HepG2 (cell line): ENCODE results near the gene ATP5F1E. TPM values are rescaled to one million over a fixed set of nuclear protein-coding genes. Genes with fewer than 3 reads are reported as not detected.

ENCODE experiments used
- ARID4A ChIP-seq: sonication (generic); formaldehyde crosslinking; IDR thresholded peaks from 2 replicates; pipeline ENCODE4 v1.5.0; 2020; ENCODE audit warnings: mild to moderate bottlenecking, missing genetic modification reagents, borderline replicate concordance
- ELF4 ChIP-seq: sonication (generic); formaldehyde crosslinking; IDR thresholded peaks from 2 replicates; pipeline ENCODE4 v1.5.0; 2020; ENCODE audit warnings: missing genetic modification reagents, mild to moderate bottlenecking, moderate library complexity, borderline replicate concordance
- FIP1L1 ChIP-seq: fragments of 200-400 bp; formaldehyde crosslinking; IDR thresholded peaks from 2 replicates; pipeline ENCODE4 v1.6.1; 2018; ENCODE audit warnings: low read depth, mild to moderate bottlenecking, low read length, moderate library complexity, borderline replicate concordance; ENCODE audit not compliant: insufficient read depth
- FLYWCH1 ChIP-seq: sonication (generic); formaldehyde crosslinking; IDR thresholded peaks from 2 replicates; pipeline ENCODE4 v1.8.1; 2023; ENCODE audit warnings: mild to moderate bottlenecking, missing genetic modification reagents
- KLF13 ChIP-seq: sonication (generic); formaldehyde crosslinking; IDR thresholded peaks from 2 replicates; pipeline ENCODE4 v1.4.0; 2020; ENCODE audit warnings: mild to moderate bottlenecking, missing genetic modification reagents
- SMAD3 ChIP-seq: sonication (generic); formaldehyde crosslinking; IDR thresholded peaks from 2 replicates; pipeline ENCODE4 v1.4.0; 2020; ENCODE audit warnings: missing genetic modification reagents
- ZBTB10 ChIP-seq: sonication (generic); formaldehyde crosslinking; IDR thresholded peaks from 2 replicates; pipeline ENCODE4 v1.4.0; 2020; ENCODE audit warnings: missing genetic modification reagents, borderline replicate concordance
- ZNF33B ChIP-seq: sonication (generic); formaldehyde crosslinking; IDR thresholded peaks from 2 replicates; pipeline ENCODE4 v1.5.1; 2020; ENCODE audit warnings: mild to moderate bottlenecking, missing genetic modification reagents
- ZNF513 ChIP-seq: sonication (generic); formaldehyde crosslinking; conservative IDR thresholded peaks from 2 replicates; pipeline ENCODE4 v1.5.0; 2020; ENCODE audit warnings: missing genetic modification reagents
- ZNF546 ChIP-seq: sonication (generic); formaldehyde crosslinking; conservative IDR thresholded peaks from 2 replicates; pipeline ENCODE4 v1.8.1; 2023; ENCODE audit warnings: mild to moderate bottlenecking, missing genetic modification reagents
- ZNF841 ChIP-seq: sonication (generic); formaldehyde crosslinking; IDR thresholded peaks from 2 replicates; pipeline ENCODE4 v1.8.1; 2023; ENCODE audit warnings: missing genetic modification reagents, borderline replicate concordance
- polyA plus RNA-seq, 8 experiments: library from polyadenylated mRNA; depleted of rRNA in 3 of 8; stranded (reverse) in 7 of 8; unstranded in 1 of 8; fragments of >200 nt; fragmentation: Illumina TruSeq in 4 of 8; extraction: Trizol in 4 of 8; gene quantifications; 2 replicates each; pipeline versions ENCODE4 v1.2.1 to v1.2.3, GENCODE V29; 2011 to 2016; ENCODE audit warnings: low read depth in 4 of 8, missing spikeins in 1 of 8, mixed read lengths in 1 of 8; ENCODE audit not compliant: insufficient read depth in 1 of 8
- total RNA-seq, 5 experiments: library from RNA; depleted of rRNA; stranded (reverse); fragments of >200 nt; fragmentation: Illumina TruSeq; extraction: Trizol; gene quantifications; 2 replicates each; pipeline ENCODE4 v1.2.3, GENCODE V29; 2016; ENCODE audit warnings: low read depth in 1 of 5
- TF ChIP-seq, protein P1 (sequence below): sonication (generic); formaldehyde crosslinking; IDR thresholded peaks from 2 replicates; pipeline ENCODE4 v1.9.0; 2021; ENCODE audit warnings: missing genetic modification reagents, mild to moderate bottlenecking, borderline replicate concordance
- TF ChIP-seq, protein P2 (sequence below): sonication (generic); IDR thresholded peaks from 2 replicates; pipeline ENCODE4 v1.6.1; 2016; ENCODE audit warnings: low read depth, borderline replicate concordance
- TF ChIP-seq, protein P3 (sequence below): sonication (generic); formaldehyde crosslinking; IDR thresholded peaks from 2 replicates; pipeline ENCODE4 v1.8.0; 2022; ENCODE audit warnings: mild to moderate bottlenecking, missing genetic modification reagents; ENCODE audit not compliant: insufficient replicate concordance

The ATP5F1E gene
- total and polyA plus RNA-seq, 2 of the 13 experiments (the other 11 are each of a cell fraction or from before 2014, with no cell fraction given) = 121 to 134 TPM

DNA sequence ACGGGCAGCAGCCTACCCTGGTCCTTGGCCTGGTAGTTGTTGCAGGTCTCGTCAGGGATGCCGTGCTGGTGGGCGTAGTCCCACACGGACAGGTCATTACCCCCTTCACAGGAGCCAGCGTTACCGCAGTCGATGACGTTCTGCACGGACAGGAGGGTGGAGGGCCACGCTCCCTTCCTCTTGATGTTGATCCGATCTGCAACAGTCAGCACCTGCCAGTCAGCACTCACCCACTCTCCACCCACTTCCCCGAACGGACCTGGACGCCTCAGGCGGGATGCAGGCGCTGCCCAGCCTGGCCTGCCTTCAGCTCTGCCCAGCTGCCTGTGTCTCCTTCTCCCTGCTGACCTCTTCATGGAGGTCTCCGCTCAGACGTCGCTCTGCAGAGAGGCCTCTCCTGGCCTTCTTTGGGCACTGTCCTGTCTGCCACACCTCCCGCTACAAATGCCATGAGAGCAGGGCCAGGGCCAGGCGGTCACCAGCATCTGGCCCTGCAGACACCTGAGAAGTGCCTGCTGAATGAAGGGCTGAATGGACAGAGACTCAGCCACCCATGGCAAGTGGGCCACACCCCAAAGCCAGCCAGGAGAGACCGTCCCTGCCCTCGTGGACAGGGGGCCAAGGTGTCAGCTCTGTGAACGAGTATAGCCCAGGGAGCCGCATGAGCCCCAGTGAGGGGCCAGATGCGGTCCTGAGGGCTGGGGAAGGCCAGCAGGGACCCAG is 30.5 kb downstream of the ATP5F1E start (continued):
- TF ChIP-seq ZBTB10 (CRISPR knock-in tag) (no peak), ZNF513 (CRISPR knock-in tag) (no peak), FIP1L1 (0 out of 2 replicates have a peak, but pooled peaks have one; percentile 6), ZNF33B (CRISPR knock-in tag) (no peak), FLYWCH1 (CRISPR knock-in tag) (no peak), SMAD3 (no peak), ZNF546 (CRISPR knock-in tag) (no peak), ARID4A (CRISPR knock-in tag) (no peak; the same call in 1 of the 2 replicates), ELF4 (no peak), ZNF841 (CRISPR knock-in tag) (no peak), KLF13 (CRISPR knock-in tag) (no peak)
- TF ChIP-seq, protein P1, sequence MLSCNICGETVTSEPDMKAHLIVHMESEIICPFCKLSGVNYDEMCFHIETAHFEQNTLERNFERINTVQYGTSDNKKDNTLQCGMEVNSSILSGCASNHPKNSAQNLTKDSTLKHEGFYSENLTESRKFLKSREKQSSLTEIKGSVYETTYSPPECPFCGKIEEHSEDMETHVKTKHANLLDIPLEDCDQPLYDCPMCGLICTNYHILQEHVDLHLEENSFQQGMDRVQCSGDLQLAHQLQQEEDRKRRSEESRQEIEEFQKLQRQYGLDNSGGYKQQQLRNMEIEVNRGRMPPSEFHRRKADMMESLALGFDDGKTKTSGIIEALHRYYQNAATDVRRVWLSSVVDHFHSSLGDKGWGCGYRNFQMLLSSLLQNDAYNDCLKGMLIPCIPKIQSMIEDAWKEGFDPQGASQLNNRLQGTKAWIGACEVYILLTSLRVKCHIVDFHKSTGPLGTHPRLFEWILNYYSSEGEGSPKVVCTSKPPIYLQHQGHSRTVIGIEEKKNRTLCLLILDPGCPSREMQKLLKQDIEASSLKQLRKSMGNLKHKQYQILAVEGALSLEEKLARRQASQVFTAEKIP (CRISPR knock-in tag) = no peak
- TF ChIP-seq, protein P2, sequence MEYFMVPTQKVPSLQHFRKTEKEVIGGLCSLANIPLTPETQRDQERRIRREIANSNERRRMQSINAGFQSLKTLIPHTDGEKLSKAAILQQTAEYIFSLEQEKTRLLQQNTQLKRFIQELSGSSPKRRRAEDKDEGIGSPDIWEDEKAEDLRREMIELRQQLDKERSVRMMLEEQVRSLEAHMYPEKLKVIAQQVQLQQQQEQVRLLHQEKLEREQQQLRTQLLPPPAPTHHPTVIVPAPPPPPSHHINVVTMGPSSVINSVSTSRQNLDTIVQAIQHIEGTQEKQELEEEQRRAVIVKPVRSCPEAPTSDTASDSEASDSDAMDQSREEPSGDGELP = no peak
- TF ChIP-seq, protein P3, sequence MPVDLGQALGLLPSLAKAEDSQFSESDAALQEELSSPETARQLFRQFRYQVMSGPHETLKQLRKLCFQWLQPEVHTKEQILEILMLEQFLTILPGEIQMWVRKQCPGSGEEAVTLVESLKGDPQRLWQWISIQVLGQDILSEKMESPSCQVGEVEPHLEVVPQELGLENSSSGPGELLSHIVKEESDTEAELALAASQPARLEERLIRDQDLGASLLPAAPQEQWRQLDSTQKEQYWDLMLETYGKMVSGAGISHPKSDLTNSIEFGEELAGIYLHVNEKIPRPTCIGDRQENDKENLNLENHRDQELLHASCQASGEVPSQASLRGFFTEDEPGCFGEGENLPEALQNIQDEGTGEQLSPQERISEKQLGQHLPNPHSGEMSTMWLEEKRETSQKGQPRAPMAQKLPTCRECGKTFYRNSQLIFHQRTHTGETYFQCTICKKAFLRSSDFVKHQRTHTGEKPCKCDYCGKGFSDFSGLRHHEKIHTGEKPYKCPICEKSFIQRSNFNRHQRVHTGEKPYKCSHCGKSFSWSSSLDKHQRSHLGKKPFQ = no peak
